HG03565 (cell line): Measurements from ENCODE around the gene SETD6.

Experiments used
- ATAC-seq: cut with Tn5 transposase; IDR thresholded peaks from one replicate; pipeline ENCODE4 v1.9.1; 2021; ENCODE audit warnings: mild to moderate bottlenecking, moderate library complexity; ENCODE audit not compliant: unreplicated experiment

SETD6 gene

GRCh38 chr16:58492735-58493134, 22.6 kb upstream of the SETD6 start:
- no peak for ATAC-seq

- ATAC-seq, result no peak
Measured at GRCh38 chr16:58493756-58494431, 21.4 kb upstream of the SETD6 start.

GRCh38 chr16:58494981-58495520, 20.3 kb upstream of the SETD6 start:
- peak; percentile 73 for ATAC-seq

- no peak for ATAC-seq
Measured at GRCh38 chr16:58495521-58496331, 19.6 kb upstream of the SETD6 start.

- ATAC-seq, result no peak
Measured at GRCh38 chr16:58497468-58497867, 17.8 kb upstream of the SETD6 start.

- no peak for ATAC-seq
Measured at GRCh38 chr16:58497935-58498334, 17.4 kb upstream of the SETD6 start.

GRCh38 chr16:58498341-58499091, 16.8 kb upstream of the SETD6 start:
- ATAC-seq, result no peak

- no peak for ATAC-seq
Measured at GRCh38 chr16:58499092-58499511, 16.2 kb upstream of the SETD6 start.

- peak; percentile 69 for ATAC-seq
Measured at GRCh38 chr16:58499615-58500351, 15.5 kb upstream of the SETD6 start, which contains the start of gene NDRG4. TSS of gene NDRG4 (plus strand) at chr16:58500143. CDS start at chr16:58500249, 106 bp downstream.

- ATAC-seq, result no peak
Measured at GRCh38 chr16:58500430-58501241, 14.7 kb upstream of the SETD6 start.

GRCh38 chr16:58501242-58502131, 13.8 kb upstream of the SETD6 start:
- no peak for ATAC-seq

- ATAC-seq, result no peak
Measured at GRCh38 chr16:58502217-58502921, 12.9 kb upstream of the SETD6 start.

GRCh38 chr16:58503166-58503862, 12.0 kb upstream of the SETD6 start:
- ATAC-seq, result no peak

GRCh38 chr16:58503863-58504688, 11.2 kb upstream of the SETD6 start:
- ATAC-seq, result no peak

- ATAC-seq, result no peak
Measured at GRCh38 chr16:58506241-58507194, 8.8 kb upstream of the SETD6 start.
